Eye (tissue), 1 donor: ENCODE measurements around the gene PROSER3.
"Not testable (repeated sequence)": the region's sequence is repeated elsewhere in the genome, so short reads cannot be mapped to it uniquely, and the experiment has no call there.

ENCODE experiments used
- DNase-seq: peaks from one replicate; pipeline ENCODE4 v3.0.0-alpha.2; 2015

Gene PROSER3

DNA sequence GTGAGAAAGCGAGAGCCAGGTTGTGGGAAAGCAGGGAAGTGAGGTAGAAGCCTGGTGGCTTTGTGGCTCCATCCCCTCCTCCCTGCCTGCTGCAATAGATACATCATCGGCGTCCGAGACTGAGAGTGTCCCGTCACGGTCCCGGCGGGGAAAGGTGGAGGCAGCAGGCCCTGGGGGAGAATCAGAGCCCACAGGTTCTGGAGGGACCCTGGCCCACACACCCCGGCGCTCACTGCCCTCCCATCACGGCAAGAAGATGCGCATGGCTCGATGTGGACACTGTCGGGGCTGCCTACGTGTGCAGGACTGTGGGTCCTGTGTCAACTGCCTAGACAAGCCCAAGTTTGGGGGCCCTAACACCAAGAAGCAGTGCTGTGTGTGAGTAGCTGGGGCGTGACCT, 35.1 kb upstream of the PROSER3 start:
- no peak for DNase-seq

DNA sequence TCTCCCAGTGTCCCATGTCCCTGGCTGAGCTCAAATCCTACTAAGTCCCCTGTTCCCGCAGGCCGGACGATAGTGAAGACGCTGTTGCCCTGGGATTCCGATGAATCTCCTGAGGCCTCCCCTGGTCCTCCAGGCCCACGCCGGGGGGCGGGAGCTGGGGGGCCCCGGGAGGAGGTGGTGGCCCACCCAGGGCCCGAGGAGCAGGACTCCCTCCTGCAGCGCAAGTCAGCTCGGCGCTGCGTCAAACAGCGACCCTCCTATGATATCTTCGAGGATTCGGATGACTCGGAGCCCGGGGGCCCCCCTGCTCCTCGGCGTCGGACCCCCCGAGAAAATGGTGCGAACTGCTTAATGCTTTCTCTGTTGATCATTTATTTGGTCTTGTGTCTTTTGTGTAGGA, 34.3 kb upstream of the PROSER3 start:
- DNase-seq: no peak

DNA sequence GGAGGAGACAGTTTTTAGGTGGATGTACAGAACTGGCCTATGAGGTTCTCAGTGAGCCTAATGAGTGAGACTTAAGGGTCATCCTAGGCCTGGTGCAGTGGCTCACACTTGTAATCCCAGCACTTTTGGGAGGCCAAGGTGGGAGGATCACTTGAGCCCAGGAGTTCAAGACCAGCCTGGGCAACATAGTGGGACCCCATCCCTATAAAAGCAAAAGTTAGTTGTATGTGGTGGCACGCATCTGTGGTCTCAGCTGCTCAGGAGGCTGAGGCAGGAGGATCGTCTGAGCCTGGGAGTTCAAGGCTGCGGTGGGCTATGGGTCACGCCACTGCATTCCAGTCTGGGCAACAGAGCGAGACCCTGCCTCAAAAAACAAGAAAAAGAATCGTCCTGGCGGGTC, 33.8 kb upstream of the PROSER3 start:
- not testable (repeated sequence) for DNase-seq

DNA sequence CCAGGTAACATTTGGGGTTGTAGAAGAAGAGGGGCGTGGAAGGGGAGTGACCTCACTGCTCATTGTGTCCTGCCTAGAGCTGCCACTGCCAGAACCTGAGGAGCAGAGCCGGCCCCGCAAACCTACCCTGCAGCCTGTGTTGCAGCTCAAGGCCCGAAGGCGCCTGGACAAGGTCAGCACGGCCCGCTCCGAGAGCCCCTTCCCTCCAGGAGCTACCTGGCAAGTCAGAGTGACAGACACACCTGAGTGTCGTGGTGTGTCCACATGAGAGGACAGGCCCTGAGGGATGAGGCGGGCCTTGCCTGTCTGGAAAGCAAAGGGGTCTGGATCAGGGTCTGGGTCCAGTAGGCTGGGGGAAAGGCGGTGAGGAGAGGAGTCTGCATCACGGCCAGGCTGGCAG, 33.4 kb upstream of the PROSER3 start:
- DNase-seq: no peak

DNA sequence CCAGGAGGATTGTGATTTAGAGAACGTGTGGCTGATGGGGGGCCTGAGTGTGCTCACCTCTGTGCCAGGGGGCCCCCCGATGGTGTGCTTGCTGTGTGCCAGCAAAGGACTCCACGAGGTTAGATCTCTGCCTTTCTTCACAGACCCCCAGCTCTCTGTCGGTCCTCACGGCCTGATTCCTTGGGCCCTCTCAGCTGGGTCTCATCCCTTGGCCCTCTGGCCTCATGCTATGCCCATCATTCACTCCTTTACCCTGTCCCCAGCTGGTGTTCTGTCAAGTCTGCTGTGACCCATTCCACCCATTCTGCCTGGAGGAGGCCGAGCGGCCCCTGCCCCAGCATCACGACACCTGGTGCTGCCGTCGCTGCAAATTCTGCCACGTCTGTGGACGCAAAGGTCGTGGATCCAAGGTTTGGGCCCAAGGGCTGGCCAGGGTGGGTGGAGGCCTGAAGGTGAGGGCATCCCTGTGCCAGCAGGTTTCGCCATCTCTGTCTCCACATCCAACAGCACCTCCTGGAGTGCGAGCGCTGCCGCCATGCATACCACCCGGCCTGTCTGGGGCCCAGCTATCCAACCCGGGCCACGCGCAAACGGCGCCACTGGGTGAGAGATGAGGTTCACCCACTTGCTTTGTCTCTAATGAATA, 32.6 kb upstream of the PROSER3 start:
- no peak for DNase-seq

DNA sequence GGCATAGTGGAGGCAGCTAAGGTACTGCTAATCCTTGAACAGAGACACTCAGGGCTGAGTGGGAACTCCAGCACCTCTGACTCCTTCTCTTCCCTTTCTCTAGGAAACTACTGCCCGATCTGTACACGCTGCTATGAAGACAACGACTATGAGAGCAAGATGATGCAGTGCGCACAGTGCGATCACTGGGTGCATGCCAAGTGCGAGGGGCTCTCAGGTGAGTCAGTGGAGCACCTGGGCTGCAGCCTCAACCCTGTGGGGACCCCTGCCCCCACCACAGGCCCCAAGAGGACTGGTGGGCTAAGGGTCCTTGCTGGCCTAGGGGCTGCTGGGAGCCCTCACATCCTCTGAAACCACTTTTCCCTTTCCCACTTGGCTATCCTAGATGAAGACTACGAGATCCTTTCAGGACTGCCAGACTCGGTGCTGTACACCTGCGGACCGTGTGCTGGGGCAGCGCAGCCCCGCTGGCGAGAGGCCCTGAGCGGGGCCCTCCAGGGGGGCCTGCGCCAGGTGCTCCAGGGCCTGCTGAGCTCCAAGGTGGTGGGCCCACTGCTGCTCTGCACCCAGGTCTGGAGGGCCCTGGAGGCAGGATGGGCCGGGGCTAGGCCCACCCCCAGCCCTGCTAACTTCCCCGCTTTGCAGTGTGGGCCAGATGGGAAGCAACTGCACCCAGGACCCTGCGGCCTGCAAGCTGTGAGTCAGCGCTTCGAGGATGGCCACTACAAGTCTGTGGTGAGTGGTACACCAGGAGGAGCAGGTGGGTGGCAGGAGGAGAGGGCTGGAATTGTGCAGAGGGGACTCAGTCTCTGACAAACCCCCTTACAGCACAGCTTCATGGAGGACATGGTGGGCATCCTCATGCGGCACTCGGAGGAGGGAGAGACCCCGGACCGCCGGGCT, 30.7 kb upstream of the PROSER3 start:
- no peak for DNase-seq

DNA sequence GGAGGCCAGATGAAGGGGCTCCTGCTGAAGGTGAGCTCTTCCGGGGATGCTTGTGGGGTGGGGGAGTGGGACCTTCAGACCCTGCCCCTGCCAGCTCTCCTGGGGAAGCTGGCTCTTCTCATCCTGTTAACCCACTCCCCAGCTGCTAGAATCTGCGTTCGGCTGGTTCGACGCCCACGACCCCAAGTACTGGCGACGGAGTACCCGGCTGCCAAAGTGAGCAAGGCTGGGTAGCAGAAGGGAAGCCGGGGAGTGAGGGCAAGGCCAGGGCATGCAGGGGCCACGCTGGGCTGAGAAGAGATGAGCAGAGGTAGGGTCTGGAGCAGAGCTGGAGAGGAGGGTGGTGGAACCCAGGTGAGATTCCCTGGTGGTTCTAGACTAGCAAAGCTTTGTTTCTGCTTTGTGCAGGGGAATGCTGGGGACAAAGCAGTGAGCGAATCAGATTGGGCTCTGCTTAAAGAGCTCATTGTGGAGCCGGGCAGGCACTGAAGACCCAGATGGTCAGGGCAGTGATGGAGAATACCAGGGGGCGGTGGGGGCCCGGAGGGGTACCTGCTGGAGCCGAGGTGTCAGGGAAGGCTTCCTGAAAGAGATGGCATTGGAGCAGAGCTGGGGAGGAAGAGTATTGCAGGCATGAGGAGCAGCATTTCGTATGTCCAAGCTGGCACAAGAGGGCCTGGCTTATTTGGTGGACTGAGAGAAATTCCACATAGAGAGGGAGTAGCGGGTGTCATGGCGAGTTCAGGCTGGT, 29.8 kb upstream of the PROSER3 start:
- DNase-seq: no peak

DNA sequence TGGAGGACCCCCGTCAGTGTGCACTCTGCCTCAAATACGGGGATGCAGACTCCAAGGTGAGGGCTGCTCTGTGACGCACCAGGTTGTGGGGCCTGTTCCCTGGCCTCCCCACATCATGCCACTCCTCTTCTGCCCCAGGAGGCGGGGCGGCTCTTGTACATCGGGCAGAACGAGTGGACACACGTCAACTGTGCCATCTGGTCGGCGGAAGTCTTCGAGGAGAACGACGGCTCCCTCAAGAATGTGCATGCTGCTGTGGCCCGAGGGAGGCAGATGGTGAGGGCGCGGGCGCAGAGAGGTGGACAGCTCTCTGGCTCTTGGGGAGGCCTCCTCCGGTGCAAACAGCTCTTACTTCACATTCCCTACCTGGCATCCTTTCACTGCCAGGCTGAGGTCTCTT, 29.0 kb upstream of the PROSER3 start:
- no peak for DNase-seq

DNA sequence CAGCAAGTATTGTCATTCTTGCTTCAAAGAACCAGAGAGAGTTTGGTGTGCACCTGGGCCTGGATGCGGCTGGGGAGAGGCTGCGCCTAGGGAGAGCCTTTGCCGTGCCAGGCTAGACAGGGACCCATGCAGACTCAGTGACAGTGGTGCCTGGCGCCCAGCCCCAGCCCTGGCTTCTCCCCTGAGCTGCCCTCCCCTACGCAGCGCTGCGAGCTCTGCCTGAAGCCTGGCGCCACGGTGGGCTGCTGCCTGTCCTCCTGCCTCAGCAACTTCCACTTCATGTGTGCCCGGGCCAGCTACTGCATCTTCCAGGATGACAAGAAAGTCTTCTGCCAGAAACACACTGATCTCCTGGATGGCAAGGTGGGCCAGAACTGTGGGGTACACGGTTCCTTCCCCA, 28.2 kb upstream of the PROSER3 start:
- no peak for DNase-seq

DNA sequence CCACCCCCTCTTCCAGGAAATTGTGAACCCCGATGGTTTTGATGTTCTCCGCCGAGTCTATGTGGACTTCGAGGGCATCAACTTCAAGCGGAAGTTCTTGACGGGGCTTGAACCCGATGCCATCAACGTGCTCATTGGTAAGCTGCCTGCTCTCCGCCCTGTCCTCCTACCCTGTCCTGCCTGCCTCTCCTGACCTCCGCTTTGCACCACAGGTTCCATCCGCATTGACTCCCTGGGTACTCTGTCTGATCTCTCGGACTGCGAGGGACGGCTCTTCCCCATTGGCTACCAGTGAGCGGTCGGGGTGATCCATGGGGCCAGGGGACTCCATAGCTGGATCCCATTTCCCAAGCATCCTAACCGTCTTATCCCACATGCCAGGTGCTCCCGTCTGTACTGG, 27.6 kb upstream of the PROSER3 start:
- DNase-seq: no peak

DNA sequence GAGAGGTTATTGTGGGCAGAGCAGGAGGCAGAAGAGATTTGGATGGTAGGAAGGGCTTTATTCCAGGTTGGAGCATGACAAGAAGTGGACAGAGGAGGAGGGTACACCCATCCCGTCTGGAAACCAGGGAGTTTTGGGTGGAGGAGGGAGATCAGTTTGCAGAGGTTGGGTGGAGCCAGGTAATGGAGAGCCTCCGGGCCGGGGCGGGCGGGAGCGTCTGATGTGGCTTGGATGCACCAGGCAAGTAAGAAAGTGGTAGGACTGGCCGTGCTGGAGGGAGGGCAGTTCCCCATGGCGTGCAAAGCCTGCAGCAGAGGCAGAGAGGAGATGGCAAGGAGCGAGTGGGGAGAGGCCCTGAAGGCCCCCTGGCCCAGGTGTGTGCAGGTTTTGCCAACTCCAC, 26.6 kb upstream of the PROSER3 start:
- DNase-seq: no peak

DNA sequence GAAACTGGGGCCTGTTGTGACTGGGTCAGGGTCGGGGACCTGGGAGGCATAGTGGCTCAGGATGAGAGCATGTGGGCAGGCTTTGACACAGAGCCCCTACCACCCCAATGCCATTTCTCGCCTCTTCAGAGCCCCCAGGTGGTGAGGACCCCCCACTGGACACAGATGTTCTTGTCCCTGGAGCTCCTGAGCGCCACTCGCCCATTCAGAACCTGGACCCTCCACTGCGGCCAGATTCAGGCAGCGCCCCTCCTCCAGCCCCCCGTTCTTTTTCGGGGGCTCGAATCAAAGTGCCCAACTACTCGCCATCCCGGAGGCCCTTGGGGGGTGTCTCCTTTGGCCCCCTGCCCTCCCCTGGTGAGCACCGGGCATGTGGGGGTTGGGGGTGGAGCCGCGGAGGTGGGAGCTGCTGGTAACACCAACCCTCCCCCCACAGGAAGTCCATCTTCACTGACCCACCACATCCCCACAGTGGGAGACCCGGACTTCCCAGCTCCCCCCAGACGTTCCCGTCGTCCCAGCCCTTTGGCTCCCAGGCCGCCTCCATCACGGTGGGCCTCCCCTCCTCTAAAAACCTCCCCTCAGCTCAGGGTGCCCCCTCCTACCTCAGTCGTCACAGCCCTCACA, 26.1 kb upstream of the PROSER3 start:
- no peak for DNase-seq

DNA sequence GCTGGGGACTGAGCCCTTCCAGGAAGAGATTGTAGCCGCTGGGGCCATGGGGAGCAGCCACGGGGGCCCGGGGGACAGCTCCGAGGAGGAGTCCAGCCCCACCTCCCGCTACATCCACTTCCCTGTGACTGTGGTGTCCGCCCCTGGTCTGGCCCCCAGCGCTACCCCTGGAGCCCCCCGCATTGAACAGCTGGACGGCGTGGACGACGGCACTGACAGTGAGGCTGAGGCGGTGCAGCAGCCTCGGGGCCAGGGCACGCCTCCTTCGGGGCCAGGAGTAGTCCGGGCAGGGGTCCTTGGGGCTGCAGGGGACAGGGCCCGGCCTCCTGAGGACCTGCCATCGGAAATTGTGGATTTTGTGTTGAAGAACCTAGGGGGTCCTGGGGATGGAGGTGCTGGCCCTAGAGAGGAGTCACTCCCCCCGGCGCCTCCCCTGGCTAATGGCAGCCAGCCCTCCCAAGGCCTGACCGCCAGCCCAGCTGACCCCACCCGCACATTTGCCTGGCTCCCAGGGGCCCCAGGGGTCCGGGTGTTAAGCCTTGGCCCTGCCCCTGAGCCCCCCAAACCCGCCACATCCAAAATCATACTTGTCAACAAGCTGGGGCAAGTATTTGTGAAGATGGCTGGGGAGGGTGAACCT, 25.3 kb upstream of the PROSER3 start:
- no peak for DNase-seq

DNA sequence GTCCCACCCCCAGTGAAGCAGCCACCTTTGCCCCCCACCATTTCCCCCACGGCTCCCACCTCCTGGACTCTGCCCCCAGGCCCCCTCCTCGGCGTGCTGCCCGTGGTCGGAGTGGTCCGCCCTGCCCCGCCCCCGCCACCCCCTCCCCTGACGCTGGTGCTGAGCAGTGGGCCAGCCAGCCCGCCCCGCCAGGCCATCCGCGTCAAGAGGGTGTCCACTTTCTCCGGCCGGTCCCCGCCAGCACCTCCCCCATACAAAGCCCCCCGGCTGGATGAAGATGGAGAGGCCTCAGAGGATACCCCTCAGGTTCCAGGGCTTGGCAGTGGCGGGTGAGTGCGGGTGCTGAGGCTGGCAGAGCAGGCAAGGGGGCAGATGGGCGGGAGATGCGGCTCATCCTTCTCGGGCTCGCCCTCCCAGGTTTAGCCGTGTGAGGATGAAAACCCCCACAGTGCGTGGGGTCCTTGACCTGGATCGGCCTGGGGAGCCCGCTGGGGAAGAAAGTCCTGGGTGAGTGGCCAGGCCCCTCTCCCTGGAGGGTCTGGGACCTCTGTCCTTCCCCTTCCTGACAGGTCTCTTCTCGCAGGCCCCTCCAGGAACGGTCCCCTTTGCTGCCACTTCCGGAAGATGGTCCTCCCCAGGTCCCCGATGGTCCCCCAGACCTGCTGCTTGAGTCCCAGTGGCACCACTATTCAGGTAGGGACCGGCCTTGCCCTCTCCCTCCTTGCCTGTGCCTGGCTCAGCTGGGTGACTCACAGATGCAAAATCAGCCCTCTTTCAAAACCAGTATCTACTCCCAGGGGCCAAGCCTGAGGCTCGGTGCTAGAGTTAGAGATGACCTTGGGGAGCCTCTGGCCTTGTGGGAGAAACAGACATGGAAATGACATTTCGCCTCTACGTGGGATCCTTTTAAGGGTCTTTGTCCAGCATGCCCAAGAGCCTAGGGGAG, 24.5 kb upstream of the PROSER3 start:
- DNase-seq: no peak

DNA sequence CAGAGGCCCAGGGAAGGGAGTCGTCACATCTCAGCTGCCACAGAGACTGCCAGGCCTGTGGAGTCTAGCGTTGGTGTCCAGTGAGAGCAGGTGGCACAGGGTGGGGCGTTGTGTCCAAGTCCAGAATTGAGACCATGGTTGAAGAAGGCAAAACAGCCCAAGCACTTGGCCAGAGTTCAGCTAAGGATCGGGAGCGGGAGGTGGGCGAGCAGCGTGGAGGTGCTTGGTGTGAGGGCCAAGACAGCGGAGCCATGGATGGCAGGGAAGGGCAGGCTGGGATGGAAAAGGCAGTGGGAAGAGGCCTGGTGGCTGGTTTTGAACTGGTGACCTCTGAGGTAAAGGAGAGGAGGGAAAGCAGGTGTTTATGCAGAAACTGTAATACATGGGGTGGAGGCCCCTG, 23.7 kb upstream of the PROSER3 start:
- DNase-seq: no peak

DNA sequence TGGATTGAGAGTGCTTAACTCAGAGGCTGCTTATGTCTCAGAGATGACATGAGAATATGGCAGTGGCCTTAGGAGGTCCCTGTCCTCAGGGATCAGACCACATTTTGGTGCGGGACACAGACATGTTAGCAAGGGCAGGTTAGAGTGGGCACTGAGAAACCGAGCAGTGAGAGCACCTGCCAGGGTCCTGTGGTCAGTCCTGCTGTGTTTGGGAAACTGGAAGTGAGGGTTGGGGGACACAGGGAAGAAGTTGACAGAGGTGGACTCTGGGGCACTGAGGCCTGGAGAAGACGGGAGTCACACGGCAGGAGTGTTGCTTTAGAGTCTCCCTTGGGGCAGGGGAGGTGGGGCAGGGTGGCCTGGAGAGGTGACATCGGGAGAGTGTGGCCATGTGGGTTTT, 23.1 kb upstream of the PROSER3 start:
- no peak for DNase-seq

DNA sequence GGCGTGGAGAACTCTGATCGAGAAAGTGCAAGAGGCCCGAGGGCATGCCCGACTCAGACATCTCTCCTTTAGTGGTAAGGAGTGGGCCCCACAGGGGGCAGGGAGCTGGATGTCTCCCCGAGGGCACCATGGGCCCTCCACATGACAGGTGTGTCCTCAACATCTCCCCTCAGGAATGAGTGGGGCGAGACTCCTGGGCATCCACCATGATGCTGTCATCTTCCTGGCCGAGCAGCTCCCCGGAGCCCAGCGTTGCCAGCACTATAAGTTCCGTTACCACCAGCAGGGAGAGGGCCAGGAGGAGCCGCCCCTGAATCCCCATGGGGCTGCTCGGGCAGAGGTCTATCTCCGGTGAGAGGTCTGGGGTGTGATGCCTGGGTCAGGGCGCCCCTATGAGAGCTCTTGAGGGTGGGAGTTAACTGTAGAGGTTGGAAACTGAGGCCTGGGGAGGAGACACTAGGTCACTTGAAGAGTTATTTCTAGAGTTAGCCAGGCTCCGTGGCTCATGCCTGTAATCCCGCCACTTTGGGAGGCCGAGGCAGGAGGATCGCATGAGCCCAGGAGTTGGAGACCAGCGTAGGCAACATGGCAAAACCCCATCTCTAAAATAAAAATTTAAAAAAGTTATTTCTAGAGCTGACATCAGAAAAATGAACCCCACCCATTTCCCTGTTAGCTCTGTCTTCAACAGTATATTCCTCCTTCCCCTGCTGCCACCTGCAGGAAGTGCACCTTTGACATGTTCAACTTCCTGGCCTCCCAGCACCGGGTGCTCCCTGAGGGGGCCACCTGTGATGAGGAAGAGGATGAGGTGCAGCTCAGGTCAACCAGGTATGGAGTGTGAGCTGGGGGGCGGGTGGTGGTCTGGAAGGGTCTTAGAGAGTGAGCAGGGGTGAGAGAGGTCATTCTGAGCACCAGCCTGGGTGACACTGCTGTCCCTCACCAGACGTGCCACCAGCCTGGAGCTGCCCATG, 20.8 kb upstream of the PROSER3 start:
- no peak for DNase-seq

DNA sequence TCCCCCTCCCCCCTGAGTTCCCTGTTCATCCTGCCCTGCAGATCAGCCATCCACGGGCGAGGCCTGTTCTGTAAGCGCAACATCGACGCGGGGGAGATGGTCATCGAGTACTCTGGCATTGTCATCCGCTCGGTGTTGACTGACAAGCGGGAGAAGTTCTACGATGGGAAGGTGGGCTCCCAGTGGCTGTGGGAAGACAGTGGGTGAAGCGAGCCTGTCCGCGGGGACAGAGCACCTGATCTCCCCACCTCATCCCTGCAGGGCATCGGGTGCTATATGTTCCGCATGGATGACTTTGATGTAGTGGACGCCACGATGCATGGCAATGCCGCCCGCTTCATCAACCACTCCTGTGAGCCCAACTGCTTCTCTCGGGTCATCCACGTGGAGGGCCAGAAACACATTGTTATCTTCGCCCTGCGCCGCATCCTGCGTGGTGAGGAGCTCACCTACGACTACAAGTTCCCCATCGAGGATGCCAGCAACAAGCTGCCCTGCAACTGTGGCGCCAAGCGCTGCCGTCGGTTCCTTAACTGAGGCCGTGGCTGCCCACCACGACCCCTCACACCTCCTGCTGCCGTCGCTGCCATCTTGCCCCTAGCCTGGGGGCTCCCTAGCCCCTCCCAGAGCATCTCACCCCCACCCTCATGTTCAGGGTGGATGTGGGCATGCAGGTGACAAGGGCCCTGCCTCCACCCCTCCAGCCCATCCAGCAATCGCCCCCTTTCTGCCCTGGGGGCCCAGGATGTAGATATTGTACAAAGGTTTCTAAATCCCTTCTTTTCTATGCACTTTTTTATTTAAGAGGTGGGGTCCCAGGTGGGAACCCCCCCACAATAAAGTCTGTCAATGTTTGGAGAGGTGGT, 19.7 kb upstream of the PROSER3 start:
- DNase-seq: no peak

DNA sequence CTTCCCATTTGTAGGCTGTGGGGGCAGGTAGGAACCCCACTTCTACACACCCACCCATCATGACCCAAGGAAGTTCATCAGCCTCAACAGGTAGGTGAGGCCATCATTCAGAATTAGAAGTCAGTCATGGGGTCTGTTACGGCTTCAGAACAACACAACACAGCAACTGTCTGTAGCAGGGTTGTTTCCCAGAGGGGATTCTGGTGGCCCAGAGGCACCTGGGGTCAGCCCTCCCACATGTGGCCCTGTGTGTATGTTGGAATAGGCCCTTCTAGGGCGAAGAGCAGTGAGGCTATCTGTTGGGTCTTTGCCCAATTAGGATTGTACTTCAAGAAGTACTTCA, 19.1 kb upstream of the PROSER3 start:
- no peak for DNase-seq
